Activated CD4-positive, alpha-beta T cell treated with anti-CD3 and anti-CD28 coated beads, Interleukin-2, amount 10 ng/mL, durations not matched to agents 24 days and 14 days (primary cell): Measurements from ENCODE around the gene SMAD7. TPM values are rescaled to one million over a fixed set of nuclear protein-coding genes. Genes with fewer than 3 reads are reported as not detected.

Source experiments
- DNase-seq: peaks from one replicate; pipeline ENCODE4 v3.0.0; 2022
- H3K27ac Mint-ChIP-seq: one replicate; pipeline ENCODE4 v1.8.0; 2022; ENCODE audit warnings: mild to moderate bottlenecking, mixed read lengths
- H3K27me3 Mint-ChIP-seq: one replicate; pipeline ENCODE4 v1.8.0; 2022; ENCODE audit warnings: mixed read lengths
- H3K36me3 Mint-ChIP-seq: one replicate; pipeline ENCODE4 v1.8.0; 2022; ENCODE audit warnings: low read depth, mild to moderate bottlenecking, mixed read lengths
- H3K4me1 Mint-ChIP-seq: one replicate; pipeline ENCODE4 v1.8.0; 2021; ENCODE audit warnings: mixed read lengths
- H3K4me3 Mint-ChIP-seq: one replicate; pipeline ENCODE4 v1.8.0; 2022; ENCODE audit warnings: mild to moderate bottlenecking, moderate library complexity, mixed read lengths
- H3K9me3 Mint-ChIP-seq: one replicate; pipeline ENCODE4 v1.8.0; 2021; ENCODE audit warnings: mixed read lengths
- intact Hi-C: fragments of 100-400 bp; cut with micrococcal nuclease; formaldehyde crosslinking; loops from one replicate; pipeline ENCODE4 v1.15.1; 2023
- total RNA-seq: library from RNA; stranded (reverse); gene quantifications from 2 replicates; pipeline ENCODE4 v1.2.3, GENCODE V29; 2022

The SMAD7 gene
- total RNA-seq, 1 donor from 2014 or later = 21.8 TPM

DNA sequence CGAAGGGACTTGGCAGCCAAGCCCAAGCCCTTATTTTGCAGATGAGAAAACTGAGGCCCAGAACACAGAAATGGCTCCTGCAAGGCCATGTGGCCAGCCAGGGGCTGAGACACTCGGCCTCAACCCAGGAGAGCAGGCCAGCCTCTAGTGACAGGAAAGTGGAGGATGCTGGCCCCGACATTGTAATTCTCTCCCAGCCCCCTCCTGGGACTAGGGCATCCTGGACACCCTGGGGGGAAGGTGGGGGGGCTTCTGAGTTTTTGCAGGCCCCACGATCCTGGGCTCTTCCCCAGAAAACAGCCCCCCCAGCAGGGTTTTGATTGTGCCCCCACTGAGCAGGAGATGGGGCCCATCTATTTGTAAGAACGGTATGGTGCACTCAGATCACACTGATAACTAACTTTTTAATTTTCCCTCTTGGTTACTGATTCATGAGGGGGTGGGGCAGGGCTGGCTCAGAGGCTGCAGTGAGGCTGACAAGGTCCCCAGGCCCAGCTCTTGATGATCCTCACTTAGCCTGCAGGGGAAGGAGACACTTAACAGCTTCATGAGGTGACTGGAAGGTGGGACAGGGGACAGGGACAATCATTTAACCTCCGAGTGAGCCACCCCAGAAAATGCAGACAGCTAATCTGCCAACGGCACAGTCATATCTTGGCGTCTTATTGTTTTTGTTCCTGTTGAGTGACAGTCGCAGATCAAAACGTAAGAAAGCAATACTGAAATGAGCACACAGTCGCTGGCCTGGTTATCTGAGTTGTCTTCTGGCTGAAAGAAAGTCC is 18.9 kb downstream of the SMAD7 start:
- Mint-ChIP-seq H3K4me1 (peaks cover 87% of the 10 kb centered on the region), H3K4me3 (peak overlapping the region; percentile 84), H3K27me3 (no peaks in the 10 kb centered on the region), H3K36me3 (peaks cover 31% of the 10 kb centered on the region), H3K9me3 (no peaks in the 10 kb centered on the region), H3K27ac (peak overlapping the region; percentile 98)
- intact Hi-C loops = loop anchor here (1.0 to 2.0 kb wide), 3 partner anchors 16 to 97 kb away; no protein-coding TSS in a partner anchor
- DNase-seq = peak; percentile 80

DNA sequence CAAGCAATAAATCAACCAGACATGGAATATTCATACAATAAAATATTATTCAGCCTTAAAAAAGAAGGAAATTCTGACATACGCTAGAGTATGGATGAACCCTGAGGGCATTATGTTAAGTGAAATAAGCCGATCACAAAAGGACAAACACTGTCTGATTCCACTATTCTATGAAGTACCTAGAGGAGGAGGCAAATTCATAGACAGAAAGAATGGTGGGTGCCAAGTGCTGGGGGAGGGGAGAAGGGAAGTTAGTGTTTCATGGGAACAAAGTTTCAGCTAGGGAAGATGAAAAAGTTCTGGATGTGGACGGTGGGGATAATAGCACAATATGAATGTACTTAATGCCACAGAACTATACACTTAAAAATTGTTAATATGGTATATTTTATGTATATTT is 19.8 kb downstream of the SMAD7 start:
- Mint-ChIP-seq H3K27me3 (no peaks in the 10 kb centered on the region), H3K36me3 (peaks cover 27% of the 10 kb centered on the region), H3K4me1 (peaks cover 89% of the 10 kb centered on the region), H3K9me3 (no peaks in the 10 kb centered on the region), H3K27ac (peak overlapping the region; percentile 9), H3K4me3 (peak overlapping the region; percentile 3)
- DNase-seq = no peak
- intact Hi-C loops = no loop called here

DNA sequence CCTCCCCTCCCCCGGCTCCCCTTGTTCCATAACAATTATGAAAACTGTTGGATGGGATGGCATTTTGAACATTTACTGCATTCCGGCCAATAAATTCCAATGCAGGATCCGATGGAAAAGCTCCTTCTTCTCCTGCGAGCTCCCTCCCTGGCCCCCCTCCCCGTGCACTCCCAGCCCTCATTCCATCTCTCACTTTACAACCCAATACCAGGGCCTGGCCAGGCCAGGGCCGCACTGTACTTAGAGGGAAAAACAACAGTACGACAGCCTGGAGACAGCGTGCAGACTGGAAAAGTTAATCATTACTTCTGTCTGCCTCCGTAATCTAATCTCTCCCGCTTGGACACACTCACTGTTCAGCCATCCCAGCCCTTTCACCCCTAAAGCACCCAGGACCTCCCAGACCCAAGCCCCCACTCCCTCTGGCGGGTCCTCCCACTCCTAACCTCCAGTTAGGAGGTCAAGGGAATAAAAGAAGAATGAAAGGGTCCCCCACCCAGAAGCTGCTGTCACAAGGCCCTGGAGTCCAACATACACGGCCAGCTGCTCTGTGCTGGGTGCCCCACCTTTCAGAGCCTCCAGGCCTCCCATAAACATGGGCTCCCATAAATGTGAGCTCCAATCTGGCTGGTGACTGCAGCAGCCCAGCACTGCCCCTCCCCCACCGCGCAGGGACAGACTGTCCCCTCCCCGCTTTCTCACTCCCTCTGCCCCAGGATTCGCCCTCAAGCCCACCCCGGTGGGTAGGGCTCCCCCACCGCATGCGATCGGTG is 20.6 kb downstream of the SMAD7 start:
- H3K27ac Mint-ChIP-seq = peak overlapping the region; percentile 85
- H3K4me3 Mint-ChIP-seq = peak overlapping the region; percentile 84
- peaks cover 23% of the 10 kb centered on the region for H3K36me3 Mint-ChIP-seq
- peaks cover 90% of the 10 kb centered on the region for H3K4me1 Mint-ChIP-seq
- H3K9me3 Mint-ChIP-seq = no peaks in the 10 kb centered on the region
- intact Hi-C loops = loop anchor here (10.0 kb wide), 1 partner anchor 255 kb away; no protein-coding TSS in a partner anchor
- DNase-seq = no peak
- no peaks in the 10 kb centered on the region for H3K27me3 Mint-ChIP-seq

DNA sequence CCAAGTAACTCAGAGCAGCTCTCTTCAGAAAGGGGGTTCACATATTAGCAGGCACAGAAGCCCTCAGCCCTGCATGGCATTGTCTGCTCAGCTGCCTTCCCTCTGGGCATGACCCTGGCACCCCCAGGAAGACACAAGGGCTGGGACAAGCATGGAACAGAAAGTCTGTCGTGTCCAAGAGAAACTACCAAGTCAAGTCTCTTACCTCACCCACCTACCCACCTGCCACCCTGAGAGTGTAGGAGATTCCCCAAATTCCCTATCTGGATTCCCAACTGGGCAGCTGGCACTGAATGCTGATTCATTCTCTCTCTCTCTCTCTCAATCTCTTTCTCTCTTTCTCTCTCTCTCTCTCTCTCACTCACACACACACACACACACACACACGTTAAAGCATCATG is 21.6 kb downstream of the SMAD7 start:
- no peaks in the 10 kb centered on the region for H3K9me3 Mint-ChIP-seq
- no peaks in the 10 kb centered on the region for H3K27me3 Mint-ChIP-seq
- intact Hi-C loops = loop anchor here (10.0 kb wide), 1 partner anchor 254 kb away; no protein-coding TSS in a partner anchor
- peak overlapping the region; percentile 89 for H3K27ac Mint-ChIP-seq
- no peak for DNase-seq
- peak overlapping the region; percentile 84 for H3K4me3 Mint-ChIP-seq
- H3K4me1 Mint-ChIP-seq = peaks cover 89% of the 10 kb centered on the region
- H3K36me3 Mint-ChIP-seq = peaks cover 22% of the 10 kb centered on the region

DNA sequence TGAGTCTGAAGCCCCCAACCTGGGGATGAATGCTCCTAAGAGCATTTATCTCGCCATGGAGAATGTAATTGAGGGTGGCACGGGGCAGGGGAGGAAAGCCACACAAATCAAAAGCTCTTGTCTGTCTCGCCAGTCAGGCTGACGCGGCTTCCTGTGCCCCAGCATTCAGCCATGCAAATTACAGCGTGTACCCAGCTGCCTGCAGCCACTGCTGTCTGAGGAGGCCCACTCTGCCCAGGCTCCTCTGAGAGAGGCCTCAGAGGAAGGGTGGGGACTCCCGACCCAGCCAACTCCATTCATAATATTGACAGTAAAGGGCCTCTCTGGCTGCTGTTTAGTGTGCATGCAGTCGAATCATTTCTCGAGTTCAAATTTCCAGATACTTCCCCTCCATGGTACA is 22.0 kb downstream of the SMAD7 start:
- H3K4me1 Mint-ChIP-seq = peaks cover 89% of the 10 kb centered on the region
- H3K4me3 Mint-ChIP-seq = peak overlapping the region; percentile 84
- peak; percentile 89 for DNase-seq
- no peaks in the 10 kb centered on the region for H3K27me3 Mint-ChIP-seq
- peaks cover 24% of the 10 kb centered on the region for H3K36me3 Mint-ChIP-seq
- peak overlapping the region; percentile 89 for H3K27ac Mint-ChIP-seq
- intact Hi-C loops = loop anchor here (10.0 kb wide), 1 partner anchor 254 kb away; no protein-coding TSS in a partner anchor
- H3K9me3 Mint-ChIP-seq = no peaks in the 10 kb centered on the region

DNA sequence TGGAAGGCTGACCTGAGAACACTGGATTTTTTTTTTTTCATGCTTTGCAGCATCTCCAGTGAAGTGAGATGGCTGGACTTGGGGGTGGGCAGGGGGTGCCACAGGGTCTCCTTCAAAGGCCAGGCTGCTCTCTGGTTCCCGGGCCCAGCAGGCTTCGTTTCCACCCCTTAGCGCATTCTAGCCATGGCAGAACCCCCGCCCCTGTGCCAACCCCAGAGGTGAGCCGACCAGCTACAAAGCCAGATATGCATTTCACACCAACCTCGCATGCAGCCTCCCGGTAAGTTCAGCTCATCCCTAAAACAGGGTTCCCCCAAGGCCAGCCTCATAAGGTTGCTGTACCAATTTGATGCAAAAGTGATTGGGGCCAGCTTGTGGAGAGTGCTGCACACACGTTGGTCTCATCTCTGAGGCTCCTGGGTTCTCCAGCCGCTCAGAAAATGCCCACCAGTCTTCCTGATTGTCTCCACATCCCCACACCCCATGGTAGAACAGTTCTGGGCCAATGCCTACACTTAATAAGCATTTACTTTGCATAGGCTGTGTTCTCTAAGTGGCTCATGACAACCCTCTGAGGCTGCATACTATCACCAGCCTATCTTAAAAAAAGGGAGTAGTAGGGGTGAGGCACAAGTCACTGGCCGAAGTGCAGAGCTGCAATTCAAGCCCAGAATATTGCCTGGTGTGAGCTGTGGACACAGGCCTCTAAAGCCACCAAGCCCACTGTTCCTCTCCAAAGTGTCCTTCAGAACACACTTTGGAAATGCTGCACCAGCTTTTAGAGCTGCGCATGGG is 23.3 kb downstream of the SMAD7 start:
- Mint-ChIP-seq H3K4me1 (peaks cover 89% of the 10 kb centered on the region), H3K27me3 (no peaks in the 10 kb centered on the region), H3K27ac (peak overlapping the region; percentile 57), H3K4me3 (peak overlapping the region; percentile 22), H3K36me3 (peaks cover 34% of the 10 kb centered on the region), H3K9me3 (no peaks in the 10 kb centered on the region)
- intact Hi-C loops = loop anchor here (10.0 kb wide), 1 partner anchor 253 kb away; no protein-coding TSS in a partner anchor
- no peak for DNase-seq

DNA sequence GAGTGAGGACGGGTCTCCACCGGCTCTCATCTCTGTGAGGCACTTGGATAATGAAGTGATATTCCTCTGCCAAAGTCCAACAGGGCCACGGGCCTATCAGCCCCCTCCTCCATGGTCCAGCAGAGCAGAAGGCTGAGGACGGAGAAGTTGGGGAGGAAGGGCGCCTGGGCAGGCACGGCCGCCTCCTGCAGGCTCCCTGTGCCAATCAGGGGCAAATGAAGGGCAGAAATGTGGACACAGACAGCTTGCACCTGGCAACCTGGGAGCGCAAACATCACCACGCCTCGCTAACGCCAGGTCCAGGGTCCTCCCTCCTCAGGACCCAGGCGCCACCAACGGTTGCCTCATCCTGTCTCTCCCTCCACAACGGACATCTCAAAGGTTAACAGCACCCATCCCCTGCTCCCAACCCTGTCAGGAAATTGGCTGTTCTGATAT is 24.3 kb downstream of the SMAD7 start:
- intact Hi-C loops = loop anchor here (10.0 kb wide), 1 partner anchor 252 kb away; no protein-coding TSS in a partner anchor
- no peaks in the 10 kb centered on the region for H3K9me3 Mint-ChIP-seq
- H3K36me3 Mint-ChIP-seq = peaks cover 33% of the 10 kb centered on the region
- peak overlapping the region; percentile 22 for H3K4me3 Mint-ChIP-seq
- no peak for DNase-seq
- peaks cover 81% of the 10 kb centered on the region for H3K4me1 Mint-ChIP-seq
- peak overlapping the region; percentile 57 for H3K27ac Mint-ChIP-seq
- no peaks in the 10 kb centered on the region for H3K27me3 Mint-ChIP-seq

DNA sequence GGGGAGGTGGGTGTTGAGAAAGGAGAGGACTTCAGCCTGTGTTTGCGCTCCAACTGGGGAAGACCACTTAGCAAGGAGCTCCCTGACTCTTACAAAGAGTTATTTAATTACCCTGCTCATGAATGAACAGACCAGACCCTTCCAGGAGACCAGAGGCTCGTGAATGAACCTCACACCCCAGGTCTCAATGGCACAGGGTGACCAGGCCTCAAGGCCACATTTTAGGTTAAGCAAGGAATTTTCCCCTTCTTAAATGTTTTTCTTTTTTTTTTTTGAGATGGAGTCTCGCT is 25.3 kb downstream of the SMAD7 start:
- no peaks in the 10 kb centered on the region for H3K27me3 Mint-ChIP-seq
- H3K4me3 Mint-ChIP-seq = peak overlapping the region; percentile 73
- H3K36me3 Mint-ChIP-seq = peaks cover 37% of the 10 kb centered on the region
- H3K27ac Mint-ChIP-seq = peak overlapping the region; percentile 91
- no peaks in the 10 kb centered on the region for H3K9me3 Mint-ChIP-seq
- intact Hi-C loops = loop anchor here (2.0 to 10.0 kb wide), 2 partner anchors 15 to 251 kb away; no protein-coding TSS in a partner anchor
- no peak for DNase-seq
- H3K4me1 Mint-ChIP-seq = peaks cover 75% of the 10 kb centered on the region

DNA sequence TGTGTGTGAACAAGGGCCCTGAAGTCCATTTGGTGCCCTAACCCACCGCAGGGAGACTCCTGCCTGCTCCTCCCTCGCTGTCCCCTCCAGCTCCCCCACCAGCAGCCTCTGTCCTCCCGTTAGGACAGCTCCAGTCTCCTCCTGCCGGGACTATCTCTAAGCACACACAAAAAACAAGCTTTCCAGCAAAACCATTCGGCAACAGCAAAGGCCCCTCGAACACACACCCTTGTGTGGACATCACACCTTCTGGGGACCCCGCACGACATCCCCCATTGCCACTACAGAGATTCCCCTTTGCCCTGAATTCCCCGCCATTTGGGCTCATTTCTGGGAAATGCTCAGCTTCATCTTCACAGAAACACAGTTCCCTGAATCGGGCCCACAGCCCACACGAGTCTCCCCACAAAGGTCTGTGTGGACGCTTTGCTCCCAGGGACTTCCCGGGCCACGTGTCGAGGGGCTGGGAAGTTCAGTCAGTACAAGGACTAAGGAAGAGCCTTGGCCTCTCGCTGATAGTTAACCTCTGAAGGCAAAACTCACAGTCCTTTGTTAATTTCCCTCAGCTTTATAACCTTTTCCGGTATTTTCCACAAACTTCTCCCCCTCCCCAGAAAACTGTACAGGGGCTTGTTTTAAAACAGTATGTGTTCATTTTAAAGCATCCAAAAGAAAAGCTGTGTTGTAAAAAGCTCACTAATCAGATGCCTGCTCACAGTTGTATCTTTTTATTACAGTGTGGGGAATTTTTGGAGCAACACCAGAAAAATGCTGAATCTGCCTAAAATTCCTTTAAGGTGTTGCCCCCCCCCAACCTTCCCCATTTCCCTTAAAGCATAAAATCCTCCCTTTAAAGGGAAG is 25.9 kb downstream of the SMAD7 start:
- Mint-ChIP-seq H3K36me3 (peaks cover 41% of the 10 kb centered on the region), H3K27me3 (no peaks in the 10 kb centered on the region), H3K27ac (peak overlapping the region; percentile 91), H3K4me1 (peaks cover 75% of the 10 kb centered on the region), H3K4me3 (peak overlapping the region; percentile 73), H3K9me3 (no peaks in the 10 kb centered on the region)
- intact Hi-C loops = loop anchor here (2.0 to 10.0 kb wide), 2 partner anchors 16 to 250 kb away; no protein-coding TSS in a partner anchor
- DNase-seq = peak; percentile 82

DNA sequence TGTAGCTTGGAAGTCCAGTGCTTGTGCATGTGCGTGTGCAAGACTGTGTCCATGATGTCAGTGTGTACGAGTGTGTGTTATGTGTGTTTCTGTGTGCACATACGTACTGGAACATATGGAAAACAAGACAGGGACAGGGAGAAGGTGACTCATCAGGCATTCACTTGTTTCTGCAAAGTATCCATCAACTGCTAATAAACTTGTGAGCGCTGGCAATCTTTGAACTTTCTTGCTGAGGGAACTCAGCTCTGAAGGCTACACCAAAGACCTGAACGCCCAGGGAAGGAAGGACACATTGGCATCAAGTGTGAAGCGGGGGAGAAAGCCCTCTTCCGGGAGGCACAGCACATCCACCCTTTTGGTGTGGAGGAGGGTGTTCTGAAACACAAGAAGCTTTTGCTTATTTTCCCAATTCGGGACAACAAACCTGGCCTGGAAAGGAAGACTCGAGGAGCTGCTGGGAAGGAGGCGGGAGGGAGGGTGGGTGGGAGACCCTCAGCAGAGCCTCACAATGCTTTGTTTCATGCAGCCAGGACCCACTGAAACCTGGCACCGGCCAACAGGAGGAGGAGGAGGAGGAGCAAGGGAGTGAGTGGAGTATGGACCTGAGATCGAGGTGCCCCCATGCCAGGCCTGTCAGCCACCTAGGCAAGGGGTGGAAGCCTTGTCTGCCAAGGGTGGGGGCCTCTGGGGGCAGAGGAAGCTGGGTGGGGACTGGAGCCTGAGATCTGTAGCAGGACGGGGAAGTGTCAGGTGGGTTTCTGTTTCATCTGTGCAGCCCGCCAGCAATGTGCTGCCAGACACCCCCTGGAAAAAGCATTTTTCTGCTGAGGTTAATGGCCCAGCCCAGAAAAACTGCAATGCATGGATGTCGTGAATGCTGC is 26.8 kb downstream of the SMAD7 start:
- Mint-ChIP-seq H3K27ac (peak overlapping the region; percentile 91), H3K36me3 (peaks cover 46% of the 10 kb centered on the region), H3K27me3 (no peaks in the 10 kb centered on the region), H3K4me1 (peaks cover 69% of the 10 kb centered on the region), H3K4me3 (peak overlapping the region; percentile 73), H3K9me3 (no peaks in the 10 kb centered on the region)
- DNase-seq = no peak
- intact Hi-C loops = loop anchor here (2.0 to 10.0 kb wide), 2 partner anchors 17 to 249 kb away; no protein-coding TSS in a partner anchor

DNA sequence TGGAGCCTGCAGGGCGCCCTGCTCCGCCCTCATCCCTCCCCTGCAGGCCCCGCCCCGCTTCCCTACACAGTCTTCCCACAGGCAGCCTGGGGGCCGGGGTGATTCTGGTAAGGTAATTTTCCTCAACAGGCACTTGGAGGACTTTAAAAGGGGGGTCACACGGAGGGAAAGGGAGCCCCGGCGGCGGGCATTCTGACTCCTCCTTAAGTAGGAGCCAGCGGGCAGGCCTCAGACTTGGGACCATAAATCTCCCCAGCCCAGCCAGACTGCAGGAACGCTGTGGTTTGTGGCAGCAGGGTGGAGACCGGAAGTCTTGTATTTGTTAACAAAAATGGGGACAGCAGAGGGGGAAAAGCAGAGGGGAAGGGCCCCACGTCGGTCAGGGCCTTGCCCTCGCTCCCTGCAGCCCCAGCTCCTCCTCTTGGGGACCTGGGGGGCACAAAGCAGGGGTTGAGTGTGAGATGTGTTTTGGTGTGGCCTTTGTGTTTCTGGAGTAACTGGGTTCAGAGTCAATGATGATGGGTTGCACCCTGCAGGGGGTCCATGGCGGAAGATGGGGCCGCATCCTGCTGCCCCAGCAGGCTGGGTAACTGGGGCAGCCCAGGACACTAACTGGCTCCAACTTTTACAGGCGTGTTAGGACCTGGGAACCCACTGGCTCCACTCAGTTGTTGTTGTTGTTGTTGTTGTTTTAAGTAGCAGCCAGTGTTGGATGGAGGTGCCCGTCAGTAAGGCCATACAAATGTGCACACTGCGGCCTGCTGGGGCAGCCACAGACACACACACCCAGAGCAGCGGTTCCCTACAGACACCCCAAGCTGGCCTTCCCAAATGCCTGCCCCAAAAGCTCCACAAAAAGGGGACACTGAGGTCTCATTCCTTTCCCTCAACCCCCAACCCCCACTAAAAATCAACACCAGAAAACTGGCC is 27.7 kb downstream of the SMAD7 start:
- DNase-seq = peak; percentile 79
- H3K27me3 Mint-ChIP-seq = no peaks in the 10 kb centered on the region
- intact Hi-C loops = loop anchor here (10.0 kb wide), 1 partner anchor 248 kb away; no protein-coding TSS in a partner anchor
- H3K36me3 Mint-ChIP-seq = peaks cover 44% of the 10 kb centered on the region
- H3K9me3 Mint-ChIP-seq = no peaks in the 10 kb centered on the region
- peak overlapping the region; percentile 91 for H3K27ac Mint-ChIP-seq
- peak overlapping the region; percentile 73 for H3K4me3 Mint-ChIP-seq
- peaks cover 62% of the 10 kb centered on the region for H3K4me1 Mint-ChIP-seq
